GM21529 (cell line): Measurements from ENCODE around the gene B3GAT3.
A peak's percentile ranks its signal among the peaks of the same experiment; 100 is the strongest.
"Not testable (repeated sequence)": the region's sequence is repeated elsewhere in the genome, so short reads cannot be mapped to it uniquely, and the experiment has no call there.

Source experiments
- ATAC-seq: cut with Tn5 transposase; IDR thresholded peaks from one replicate; pipeline ENCODE4 v1.9.1; 2021; ENCODE audit not compliant: unreplicated experiment

The B3GAT3 gene

DNA sequence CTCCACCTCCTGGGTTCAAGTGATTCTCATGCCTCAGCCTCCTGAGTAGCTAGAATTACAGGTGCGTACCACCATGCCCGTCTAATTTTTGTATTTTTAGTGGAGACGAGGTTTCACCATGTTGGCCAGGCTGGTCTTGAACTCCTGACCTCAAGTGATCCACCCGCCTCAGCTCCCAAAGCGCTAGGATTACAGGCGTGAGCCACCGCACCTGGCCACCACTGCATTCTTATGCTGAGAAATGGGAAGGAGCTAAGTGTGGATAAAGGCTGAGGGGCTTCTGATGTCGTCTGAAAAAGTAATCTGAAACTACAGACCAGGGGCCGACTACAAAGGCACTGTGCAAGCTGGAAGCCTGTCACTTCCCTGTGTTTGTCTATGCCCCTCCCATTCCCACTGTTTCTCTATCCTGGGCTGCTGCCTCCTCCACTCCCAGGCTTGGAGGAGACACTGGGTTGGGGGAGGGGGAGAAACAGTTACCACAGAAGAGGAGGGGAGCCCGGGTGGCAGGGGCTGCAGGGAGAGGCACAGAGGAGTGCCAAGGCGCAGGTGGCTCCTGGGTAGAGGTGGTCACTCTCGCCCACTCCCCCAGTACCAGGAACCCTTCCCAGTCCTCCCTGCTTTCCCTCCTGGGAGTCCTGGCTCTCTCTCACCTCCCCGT, 17.2 kb downstream of the B3GAT3 start:
- no peak for ATAC-seq

DNA sequence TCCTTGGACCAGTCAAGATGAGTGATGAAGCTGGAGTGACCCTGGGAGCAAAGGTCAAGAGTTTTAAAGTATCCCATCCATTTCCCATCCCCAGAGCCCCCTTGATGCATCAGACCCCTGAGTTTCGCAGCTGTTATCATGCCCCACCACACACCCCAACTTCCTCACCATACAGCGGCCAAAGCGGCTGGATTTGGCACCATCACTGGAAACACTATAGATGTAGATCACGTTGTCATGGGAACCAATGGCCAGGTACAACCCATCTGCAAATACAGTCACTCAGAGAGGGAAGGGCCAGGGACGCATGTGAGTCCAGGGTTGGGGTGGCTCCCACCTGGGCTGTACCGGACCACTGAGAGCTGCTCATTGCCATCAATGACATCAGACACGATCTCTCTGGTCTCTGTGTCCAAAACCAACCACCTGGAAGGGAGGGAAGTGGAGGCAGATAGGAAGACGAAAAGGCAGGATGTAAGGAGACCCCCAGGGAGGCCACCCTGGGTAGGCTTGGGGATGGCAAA, 17.9 kb downstream of the B3GAT3 start:
- ATAC-seq = no peak

GRCh38 chr11:62603072-62603408, 18.7 kb downstream of the B3GAT3 start:
- no peak for ATAC-seq

GRCh38 chr11:62602141-62603071, 19.4 kb downstream of the B3GAT3 start:
- ATAC-seq = no peak

GRCh38 chr11:62601372-62602140, 20.2 kb downstream of the B3GAT3 start, which contains the start of gene MTA2:
Gene MTA2, minus strand, starts transcription at chr11:62601865. Its CDS starts 415 bp downstream, at chr11:62601450.
- ATAC-seq = peak; percentile 74

GRCh38 chr11:62601122-62601371, 20.7 kb downstream of the B3GAT3 start:
- ATAC-seq = no peak

DNA sequence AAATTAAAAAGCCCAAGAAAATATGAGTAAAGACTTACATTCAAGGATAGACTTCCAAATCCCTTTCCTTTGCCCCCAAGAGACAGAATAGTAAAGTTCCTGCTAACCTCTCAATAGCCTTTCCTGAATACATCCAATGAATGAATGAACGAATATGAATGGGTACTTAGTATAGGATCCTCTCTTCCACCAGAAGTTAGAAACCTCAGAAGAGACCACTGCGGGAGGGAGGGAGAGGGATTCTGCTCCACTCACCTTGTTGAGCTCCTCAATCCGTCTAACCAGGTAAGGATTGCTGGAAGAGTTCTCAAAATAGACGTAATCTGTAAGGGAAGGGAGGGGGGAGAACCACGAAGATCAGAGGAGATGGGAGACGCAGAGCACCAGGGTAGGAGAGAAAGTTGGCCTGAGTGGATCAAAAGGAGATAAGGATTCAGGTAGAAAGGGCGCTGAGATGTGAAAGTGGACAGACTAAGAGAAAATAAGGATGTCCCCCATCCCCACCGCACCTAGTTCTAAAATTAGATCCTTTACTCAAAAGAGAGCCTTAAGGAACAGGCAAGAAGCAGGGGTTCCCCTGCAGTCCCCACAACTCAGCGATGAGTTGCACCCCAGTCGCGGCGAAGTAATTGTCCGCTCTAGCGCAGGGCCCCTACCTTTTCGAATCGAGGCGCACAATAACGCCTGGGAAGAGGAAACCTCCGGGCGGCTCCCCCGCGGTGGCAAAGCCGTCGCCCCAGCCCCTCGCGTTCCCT, 21.2 kb downstream of the B3GAT3 start:
- no peak for ATAC-seq

- ATAC-seq = no peak
These were observed 21.9 kb downstream of the B3GAT3 start for GRCh38 chr11:62599901-62600300.

DNA sequence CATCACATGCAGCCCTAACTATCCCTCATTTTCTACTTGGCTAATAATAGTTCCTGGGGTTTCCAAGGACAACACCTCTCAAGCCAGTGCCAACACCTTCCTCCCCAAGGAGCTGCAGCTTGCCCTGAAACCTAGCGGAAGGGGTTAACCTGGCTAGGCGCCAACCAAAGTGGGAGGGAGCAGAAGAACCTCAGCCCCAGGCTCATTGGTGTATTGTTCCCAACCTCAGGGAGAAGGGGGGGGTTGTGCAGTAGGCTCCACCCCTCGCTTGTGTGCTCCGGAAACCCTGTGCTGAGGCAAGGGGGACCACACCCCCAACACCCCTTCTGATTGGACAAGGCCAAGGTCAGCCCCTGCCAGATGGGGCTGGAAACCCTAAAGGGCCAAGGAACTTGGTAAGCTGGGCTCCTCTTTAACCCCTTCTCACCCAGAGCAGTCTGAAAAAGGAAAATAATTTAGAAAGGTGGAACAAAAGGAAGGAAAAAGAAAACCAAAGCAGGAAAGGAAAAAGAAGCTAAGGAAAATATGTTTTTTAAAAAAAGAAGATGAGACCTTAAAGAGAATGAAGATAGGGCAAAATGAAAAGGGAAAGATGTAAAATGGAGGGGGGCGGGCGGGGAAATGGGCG, 22.6 kb downstream of the B3GAT3 start:
- ATAC-seq = peak; percentile 54

DNA sequence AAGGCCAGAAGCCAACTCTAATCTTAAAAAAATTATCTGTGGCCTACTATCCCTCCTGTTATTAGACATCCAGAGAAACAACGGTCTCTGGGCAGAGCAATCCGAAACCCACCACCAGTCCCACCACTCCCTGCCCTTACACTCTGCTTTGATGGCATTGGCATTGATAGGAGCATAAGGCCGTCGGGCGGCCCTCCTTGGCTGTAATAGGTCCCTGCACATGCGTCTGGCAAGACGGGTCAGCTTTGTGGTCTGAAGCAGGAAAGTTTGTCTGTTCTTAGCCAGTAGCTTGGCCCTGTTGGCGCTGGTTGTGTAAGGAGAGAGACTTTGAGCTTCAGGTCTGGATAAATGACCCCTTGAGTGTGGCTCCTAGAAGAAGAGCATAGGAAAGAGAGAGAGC, 26.7 kb downstream of the B3GAT3 start:
- ATAC-seq = no peak

GRCh38 chr11:62593434-62594044, 28.2 kb downstream of the B3GAT3 start:
- no peak for ATAC-seq

GRCh38 chr11:62592989-62593421, 28.8 kb downstream of the B3GAT3 start:
- ATAC-seq = no peak

GRCh38 chr11:62592146-62592815, 29.5 kb downstream of the B3GAT3 start:
- peak; percentile 2 for ATAC-seq

GRCh38 chr11:62591448-62592145, 30.2 kb downstream of the B3GAT3 start, which contains the start of gene TUT1:
Gene TUT1, minus strand, starts transcription at chr11:62591523. Its CDS starts 38 bp downstream, at chr11:62591485.
- ATAC-seq = peak; percentile 89

DNA sequence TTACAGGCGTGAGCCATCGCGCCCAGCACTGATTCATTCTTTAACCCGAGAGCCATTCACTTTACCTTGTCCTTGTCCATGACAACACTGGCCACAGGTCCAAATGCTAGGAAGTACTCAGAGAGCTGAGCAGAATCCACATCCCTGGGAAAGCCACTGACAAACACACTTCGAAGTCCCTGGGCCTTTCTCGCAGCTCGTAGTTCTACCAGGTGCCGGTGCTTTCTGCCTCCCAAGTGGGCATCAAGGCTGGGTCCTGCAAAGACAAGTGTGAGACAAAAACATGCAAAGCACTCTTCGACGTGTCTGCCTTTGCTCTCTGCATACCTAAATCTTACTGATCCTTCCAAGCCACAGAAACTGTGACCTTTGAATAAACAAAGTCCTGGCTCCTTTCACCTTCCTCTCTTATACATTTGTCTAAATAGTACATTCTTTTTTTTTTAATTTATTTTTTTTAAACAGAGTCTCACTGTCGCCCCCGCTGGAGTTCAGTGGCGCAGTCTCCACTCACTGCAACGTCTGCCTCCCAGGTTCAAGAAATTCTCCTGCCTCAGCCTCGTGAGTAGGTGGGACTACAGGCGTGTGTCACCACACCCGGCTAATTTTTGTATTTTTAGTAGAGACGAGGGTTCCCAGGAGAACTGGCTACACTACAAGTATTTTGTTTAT, 32.7 kb downstream of the B3GAT3 start:
- no peak for ATAC-seq

DNA sequence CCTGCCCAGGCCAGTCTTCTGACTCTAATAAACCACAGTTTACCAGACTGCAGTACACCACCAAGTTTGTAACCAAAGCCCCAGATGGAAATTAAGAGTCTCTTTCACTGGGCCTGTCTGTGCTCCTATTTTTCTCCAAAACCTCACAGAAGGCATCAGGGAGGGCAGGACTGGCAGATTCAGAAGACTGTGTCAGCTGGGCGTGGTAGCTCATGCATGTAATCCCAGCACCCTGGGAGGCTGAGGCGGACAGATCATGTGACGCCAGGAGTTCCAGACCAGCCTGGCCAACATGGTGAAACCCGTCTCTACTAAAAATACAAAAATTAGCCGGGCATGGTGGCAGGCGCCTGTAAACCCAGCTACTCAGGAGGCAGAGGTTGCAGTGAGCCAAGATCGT, 36.4 kb downstream of the B3GAT3 start:
- ATAC-seq = not testable (repeated sequence)

GRCh38 chr11:62581735-62582134, 40.1 kb downstream of the B3GAT3 start:
- not testable (repeated sequence) for ATAC-seq
